ENCODE data around the gene MSANTD7.

GRCh38 chr10:14815681-14816080 lies 22.4 kb upstream of the MSANTD7 start:
- no peak for TF ChIP-seq POLR2AphosphoS5 (IDR thresholded peaks at IDR 0.05; ENCODE audit: low read depth, low read length)
- TF ChIP-seq POLR2A (IDR thresholded peaks at IDR 0.05; ENCODE audit: low read depth, low read length), result no peak
- TF ChIP-seq TAF1 (IDR thresholded peaks at IDR 0.05; ENCODE audit: low read depth, low read length), result no peak
- TF ChIP-seq POU2F2 (IDR thresholded peaks at IDR 0.05; ENCODE audit: low read depth, low read length), result no peak
- no peak for TF ChIP-seq SPI1 (IDR thresholded peaks at IDR 0.05; ENCODE audit: low read depth, low read length)
